SK-N-MC (cell line): ENCODE measurements around the gene FAXDC2.

ENCODE experiments used
- DNase-seq: peaks from one replicate; pipeline ENCODE4 v3.0.0-alpha.2; 2011; ENCODE audit warnings: low read depth, low spot score
- H3K27ac ChIP-seq: fragments of 200-600 bp; sonication (generic); 2 replicates; pipeline ENCODE4 v1.5.1; 2016; ENCODE audit warnings: mixed run types
- H3K36me3 ChIP-seq: fragments of 200-600 bp; sonication (generic); 2 replicates; pipeline ENCODE4 v1.6.1; 2017; ENCODE audit warnings: antibody characterized with exemption, low read length, mixed read lengths; ENCODE audit not compliant: insufficient read depth
- H3K4me3 ChIP-seq: fragments of 200-600 bp; sonication (generic); 2 replicates; pipeline ENCODE4 v1.5.1; 2016
- H3K9ac ChIP-seq: fragments of 200-600 bp; sonication (generic); 2 replicates; pipeline ENCODE4 v1.8.0; 2017; ENCODE audit warnings: mixed run types, mixed read lengths; ENCODE audit not compliant: insufficient read length
- H3K9me3 ChIP-seq: fragments of 200-600 bp; sonication (generic); 2 replicates; pipeline ENCODE4 v1.6.1; 2017; ENCODE audit warnings: low read depth, mild to moderate bottlenecking, antibody characterized with exemption, low read length, moderate library complexity, mixed read lengths
- EZH2 ChIP-seq: fragments of 200-600 bp; sonication (generic); IDR thresholded peaks from one replicate; pipeline ENCODE4 v1.6.1; 2017; ENCODE audit warnings: antibody characterized with exemption
- FOXP2 ChIP-seq: optimal IDR thresholded peaks from 2 replicates; pipeline ENCODE3; 2011; ENCODE audit warnings: mild to moderate bottlenecking, moderate library complexity; ENCODE audit not compliant: insufficient read depth; ENCODE audit errors: extremely low read length, control extremely low read depth
- POLR2AphosphoS5 ChIP-seq: IDR thresholded peaks from 2 replicates; pipeline ENCODE4 v1.6.1; 2012; ENCODE audit warnings: mild to moderate bottlenecking, low read depth, low read length, borderline replicate concordance

Gene FAXDC2

GRCh38 chr5:154817815-154818214 lies 32.6 kb downstream of the FAXDC2 start:
- Histone ChIP-seq H3K9ac (no peak overlapping the region), H3K4me3 (no peak overlapping the region), H3K27ac (no peak overlapping the region), H3K9me3 (no peaks in the 10 kb centered on the region), H3K36me3 (peaks cover 53% of the 10 kb centered on the region)
- DNase-seq: no peak
- TF ChIP-seq FOXP2 (no peak), EZH2 (no peak)

GRCh38 chr5:154816891-154817492 lies 33.4 kb downstream of the FAXDC2 start:
- no peak for TF ChIP-seq FOXP2
- no peak for TF ChIP-seq EZH2
- TF ChIP-seq POLR2AphosphoS5: no peak
- DNase-seq: no peak
- Histone ChIP-seq H3K27ac (no peak overlapping the region), H3K4me3 (no peak overlapping the region), H3K36me3 (peaks cover 60% of the 10 kb centered on the region), H3K9ac (no peak overlapping the region), H3K9me3 (no peaks in the 10 kb centered on the region)

GRCh38 chr5:154815684-154816247 lies 34.6 kb downstream of the FAXDC2 start:
- H3K27ac ChIP-seq: no peak overlapping the region
- no peak for DNase-seq
- TF ChIP-seq FOXP2: no peak
- no peak; the same call in 1 of the 2 replicates for TF ChIP-seq POLR2AphosphoS5
- no peak for TF ChIP-seq EZH2
- H3K36me3 ChIP-seq: peaks cover 72% of the 10 kb centered on the region
- H3K9me3 ChIP-seq: no peaks in the 10 kb centered on the region
- H3K9ac ChIP-seq: no peak overlapping the region
- H3K4me3 ChIP-seq: no peak overlapping the region

GRCh38 chr5:154815025-154815424 lies 35.4 kb downstream of the FAXDC2 start:
- Histone ChIP-seq H3K27ac (no peak overlapping the region), H3K9me3 (no peaks in the 10 kb centered on the region), H3K9ac (no peak overlapping the region), H3K36me3 (peaks cover 79% of the 10 kb centered on the region), H3K4me3 (no peak overlapping the region)
- TF ChIP-seq POLR2AphosphoS5: no peak
- no peak for TF ChIP-seq FOXP2
- no peak for TF ChIP-seq EZH2
- no peak for DNase-seq

GRCh38 chr5:154813736-154814135 lies 36.7 kb downstream of the FAXDC2 start:
- DNase-seq: no peak
- H3K9me3 ChIP-seq: no peaks in the 10 kb centered on the region
- H3K9ac ChIP-seq: no peak overlapping the region
- TF ChIP-seq POLR2AphosphoS5 (no peak), EZH2 (no peak), FOXP2 (no peak)
- H3K36me3 ChIP-seq: peaks cover 88% of the 10 kb centered on the region
- H3K4me3 ChIP-seq: no peak overlapping the region
- no peak overlapping the region for H3K27ac ChIP-seq

- Histone ChIP-seq H3K4me3 (no peak overlapping the region), H3K9me3 (no peaks in the 10 kb centered on the region), H3K9ac (no peak overlapping the region), H3K27ac (no peak overlapping the region), H3K36me3 (peaks cover 89% of the 10 kb centered on the region)
- no peak for TF ChIP-seq EZH2
- TF ChIP-seq FOXP2: no peak
- TF ChIP-seq POLR2AphosphoS5: 0 out of 2 replicates have a peak, but pooled peaks have one; percentile 10
- DNase-seq: no peak
Measured at GRCh38 chr5:154813158-154813557, 37.2 kb downstream of the FAXDC2 start.

- peak; percentile 32 for DNase-seq
- Histone ChIP-seq H3K9ac (no peak overlapping the region), H3K4me3 (no peak overlapping the region), H3K27ac (no peak overlapping the region), H3K9me3 (no peaks in the 10 kb centered on the region), H3K36me3 (peaks cover 95% of the 10 kb centered on the region)
- TF ChIP-seq POLR2AphosphoS5 (no peak), FOXP2 (no peak), EZH2 (no peak)
Measured at GRCh38 chr5:154811653-154812465, 38.5 kb downstream of the FAXDC2 start.

- Histone ChIP-seq H3K36me3 (peaks cover 95% of the 10 kb centered on the region), H3K4me3 (no peak overlapping the region), H3K9ac (no peak overlapping the region), H3K9me3 (no peaks in the 10 kb centered on the region), H3K27ac (no peak overlapping the region)
- no peak for DNase-seq
- TF ChIP-seq FOXP2 (no peak), POLR2AphosphoS5 (no peak), EZH2 (no peak)
Measured at GRCh38 chr5:154811239-154811638, 39.2 kb downstream of the FAXDC2 start.

GRCh38 chr5:154806176-154806575 lies 44.2 kb downstream of the FAXDC2 start:
- Histone ChIP-seq H3K36me3 (peaks cover 97% of the 10 kb centered on the region), H3K4me3 (no peak overlapping the region)
- TF ChIP-seq FOXP2 (no peak), EZH2 (no peak), POLR2AphosphoS5 (no peak)

More at GRCh38 chr5:154806176-154806575, 44.2 kb downstream of the FAXDC2 start:
- DNase-seq: no peak
- H3K27ac ChIP-seq: no peak overlapping the region
- no peak overlapping the region for H3K9ac ChIP-seq
- no peaks in the 10 kb centered on the region for H3K9me3 ChIP-seq
